GM23338 (cell line): ENCODE measurements around the gene DEFB110. TPM values are rescaled to one million over a fixed set of nuclear protein-coding genes. Genes with fewer than 3 reads are reported as not detected.

Experiments
- ATAC-seq: fragments of 200-7000 bp; cut with Tn5 transposase; 3 replicates; pipeline ENCODE4 v1.9.1; 2020
- DNase-seq: peaks from one replicate; pipeline ENCODE4 v3.0.0-alpha.2; 2015; ENCODE audit warnings: low spot score
- H2AFZ ChIP-seq: fragments of 200-600 bp; sonication (generic); 2 replicates; pipeline ENCODE4 v1.8.0; 2016; ENCODE audit warnings: antibody characterized with exemption, mild to moderate bottlenecking, moderate library complexity
- H3F3A ChIP-seq: fragments of 200-600 bp; sonication (generic); replicated peaks from 2 replicates; pipeline ENCODE4 v1.8.0; 2017; ENCODE audit warnings: antibody characterized with exemption, mixed run types, low read depth
- H3K27ac ChIP-seq: fragments of 200-600 bp; sonication (generic); 2 replicates; pipeline ENCODE4 v1.6.1; 2016; ENCODE audit warnings: low read depth
- H3K27me3 ChIP-seq: fragments of 200-600 bp; sonication (generic); 2 replicates; pipeline ENCODE4 v1.8.0; 2016; ENCODE audit warnings: mild to moderate bottlenecking, mixed run types, moderate library complexity; ENCODE audit not compliant: insufficient read depth
- H3K36me3 ChIP-seq: fragments of 200-600 bp; sonication (generic); 2 replicates; pipeline ENCODE4 v1.8.0; 2016; ENCODE audit warnings: mild to moderate bottlenecking; ENCODE audit not compliant: insufficient read depth
- H3K4me1 ChIP-seq: fragments of 200-600 bp; sonication (generic); 2 replicates; pipeline ENCODE4 v1.8.0; 2016; ENCODE audit warnings: mild to moderate bottlenecking, moderate library complexity; ENCODE audit not compliant: insufficient read depth
- H3K4me2 ChIP-seq: fragments of 200-600 bp; sonication (generic); 2 replicates; pipeline ENCODE4 v1.7.1; 2017; ENCODE audit warnings: mixed run types
- H3K4me3 ChIP-seq: fragments of 200-600 bp; sonication (generic); 2 replicates; pipeline ENCODE4 v1.6.1; 2016; ENCODE audit warnings: mixed run types
- H3K79me2 ChIP-seq: fragments of 200-600 bp; sonication (generic); replicated peaks from 2 replicates; pipeline ENCODE4 v1.8.0; 2017; ENCODE audit warnings: mild to moderate bottlenecking; ENCODE audit not compliant: insufficient read depth
- H3K9me2 ChIP-seq: fragments of 200-600 bp; sonication (generic); 2 replicates; pipeline ENCODE4 v1.8.0; 2017; ENCODE audit not compliant: insufficient read depth
- H4K20me1 ChIP-seq: fragments of 200-600 bp; sonication (generic); replicated peaks from 2 replicates; pipeline ENCODE4 v1.8.0; 2017; ENCODE audit warnings: mild to moderate bottlenecking; ENCODE audit not compliant: insufficient read depth
- H3K27ac Mint-ChIP-seq: 2 replicates; pipeline ENCODE4 v1.8.0; 2020; ENCODE audit warnings: inconsistent platforms, mild to moderate bottlenecking, moderate library complexity, mixed read lengths
- H3K27me3 Mint-ChIP-seq: 3 replicates; pipeline ENCODE4 v1.8.0; 2022; ENCODE audit warnings: low read depth, mild to moderate bottlenecking, moderate library complexity, mixed read lengths, inconsistent platforms; ENCODE audit not compliant: insufficient read depth, poor library complexity
- H3K36me3 Mint-ChIP-seq: 3 replicates; pipeline ENCODE4 v1.8.0; 2021; ENCODE audit warnings: low read depth, mild to moderate bottlenecking, inconsistent platforms, moderate library complexity, mixed read lengths
- H3K4me1 Mint-ChIP-seq: 3 replicates; pipeline ENCODE4 v1.8.0; 2020; ENCODE audit warnings: mild to moderate bottlenecking, inconsistent platforms, mixed read lengths
- H3K4me3 Mint-ChIP-seq: 3 replicates; pipeline ENCODE4 v1.8.0; 2021; ENCODE audit warnings: moderate library complexity, mild to moderate bottlenecking, inconsistent platforms, mixed read lengths
- H3K9me3 Mint-ChIP-seq: 3 replicates; pipeline ENCODE4 v1.8.0; 2020; ENCODE audit warnings: moderate library complexity, mild to moderate bottlenecking, inconsistent platforms, mixed read lengths
- CREB1 ChIP-seq: fragments of 250-450 bp; sonication (Bioruptor Pico); IDR thresholded peaks from 2 replicates; pipeline ENCODE4 v1.5.0; 2020; ENCODE audit warnings: low read depth, mild to moderate bottlenecking, moderate library complexity
- EZH2 ChIP-seq: fragments of 200-600 bp; sonication (generic); IDR thresholded peaks from one replicate; pipeline ENCODE4 v1.8.0; 2017; ENCODE audit warnings: antibody characterized with exemption, mild to moderate bottlenecking, low read depth; ENCODE audit not compliant: unreplicated experiment
- EZH2phosphoT487 ChIP-seq: fragments of 200-600 bp; sonication (generic); IDR thresholded peaks from one replicate; pipeline ENCODE4 v1.8.1; 2018; ENCODE audit warnings: antibody characterized with exemption; ENCODE audit not compliant: unreplicated experiment
- JUNB ChIP-seq: IDR thresholded peaks from one replicate; pipeline ENCODE4 v1.6.1; 2016; ENCODE audit warnings: antibody characterized with exemption; ENCODE audit not compliant: unreplicated experiment
- NANOG ChIP-seq: IDR thresholded peaks from 2 replicates; pipeline ENCODE4 v1.6.1; 2016; ENCODE audit warnings: antibody characterized with exemption, borderline replicate concordance
- POLR2AphosphoS5 ChIP-seq: IDR thresholded peaks from 2 replicates; pipeline ENCODE4 v1.6.1; 2016; ENCODE audit warnings: antibody characterized with exemption, low read depth
- ZNF114 ChIP-seq: fragments of 250-450 bp; sonication (Bioruptor Pico); IDR thresholded peaks from 2 replicates; pipeline ENCODE4 v1.5.0; 2020; ENCODE audit warnings: mild to moderate bottlenecking, moderate library complexity
- ZNF331 ChIP-seq: fragments of 250-450 bp; sonication (Bioruptor Pico); IDR thresholded peaks from 2 replicates; pipeline ENCODE4 v1.5.0; 2020; ENCODE audit warnings: low read depth, mild to moderate bottlenecking, moderate library complexity
- polyA plus RNA-seq: library from polyadenylated mRNA; unstranded; fragments of >200 nt; fragmentation: Nextera tagmentation; extraction: Ambion mirVana; gene quantifications from 2 replicates; pipeline ENCODE4 v1.2.1, GENCODE V29; 2016
- total RNA-seq: library from RNA; depleted of rRNA; stranded (reverse); fragments of >200 nt; shearing (Covaris generic); gene quantifications from 2 replicates; pipeline ENCODE4 v1.2.3, GENCODE V29; 2014
- TF ChIP-seq, protein P1 (sequence below): fragments of 250-450 bp; sonication (Bioruptor Pico); IDR thresholded peaks from 2 replicates; pipeline ENCODE4 v1.5.0; 2020; ENCODE audit warnings: mild to moderate bottlenecking, moderate library complexity
- TF ChIP-seq, protein P2 (sequence below): IDR thresholded peaks from 2 replicates; pipeline ENCODE4 v1.6.1; 2016; ENCODE audit warnings: antibody characterized with exemption
- TF ChIP-seq, protein P3 (sequence below): IDR thresholded peaks from one replicate; pipeline ENCODE4 v1.6.1; 2018; ENCODE audit warnings: antibody characterized with exemption; ENCODE audit not compliant: unreplicated experiment

DEFB110 gene
- total and polyA plus RNA-seq, 2 experiments from 2014 or later, result not detected

DNA sequence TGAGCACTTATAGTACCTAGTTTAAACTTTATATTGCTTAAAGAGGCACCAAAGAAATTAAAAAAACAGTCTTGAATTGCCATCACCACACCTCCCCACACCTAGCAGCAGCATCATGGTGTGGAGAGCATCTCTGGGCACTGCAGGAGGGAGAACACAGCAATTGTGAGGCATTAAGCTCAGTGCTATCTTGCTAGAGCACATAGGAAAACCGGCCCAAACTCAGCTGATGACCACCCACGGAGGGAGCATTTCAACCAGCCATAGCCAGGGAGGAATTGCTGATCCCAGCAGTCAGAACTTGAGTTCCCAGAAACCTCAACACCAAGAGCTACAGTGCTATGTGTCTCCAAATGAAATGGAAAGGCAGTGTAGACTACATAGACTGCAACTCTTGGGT lies 32.9 kb downstream of the DEFB110 start (continued):
- TF ChIP-seq, protein P1, sequence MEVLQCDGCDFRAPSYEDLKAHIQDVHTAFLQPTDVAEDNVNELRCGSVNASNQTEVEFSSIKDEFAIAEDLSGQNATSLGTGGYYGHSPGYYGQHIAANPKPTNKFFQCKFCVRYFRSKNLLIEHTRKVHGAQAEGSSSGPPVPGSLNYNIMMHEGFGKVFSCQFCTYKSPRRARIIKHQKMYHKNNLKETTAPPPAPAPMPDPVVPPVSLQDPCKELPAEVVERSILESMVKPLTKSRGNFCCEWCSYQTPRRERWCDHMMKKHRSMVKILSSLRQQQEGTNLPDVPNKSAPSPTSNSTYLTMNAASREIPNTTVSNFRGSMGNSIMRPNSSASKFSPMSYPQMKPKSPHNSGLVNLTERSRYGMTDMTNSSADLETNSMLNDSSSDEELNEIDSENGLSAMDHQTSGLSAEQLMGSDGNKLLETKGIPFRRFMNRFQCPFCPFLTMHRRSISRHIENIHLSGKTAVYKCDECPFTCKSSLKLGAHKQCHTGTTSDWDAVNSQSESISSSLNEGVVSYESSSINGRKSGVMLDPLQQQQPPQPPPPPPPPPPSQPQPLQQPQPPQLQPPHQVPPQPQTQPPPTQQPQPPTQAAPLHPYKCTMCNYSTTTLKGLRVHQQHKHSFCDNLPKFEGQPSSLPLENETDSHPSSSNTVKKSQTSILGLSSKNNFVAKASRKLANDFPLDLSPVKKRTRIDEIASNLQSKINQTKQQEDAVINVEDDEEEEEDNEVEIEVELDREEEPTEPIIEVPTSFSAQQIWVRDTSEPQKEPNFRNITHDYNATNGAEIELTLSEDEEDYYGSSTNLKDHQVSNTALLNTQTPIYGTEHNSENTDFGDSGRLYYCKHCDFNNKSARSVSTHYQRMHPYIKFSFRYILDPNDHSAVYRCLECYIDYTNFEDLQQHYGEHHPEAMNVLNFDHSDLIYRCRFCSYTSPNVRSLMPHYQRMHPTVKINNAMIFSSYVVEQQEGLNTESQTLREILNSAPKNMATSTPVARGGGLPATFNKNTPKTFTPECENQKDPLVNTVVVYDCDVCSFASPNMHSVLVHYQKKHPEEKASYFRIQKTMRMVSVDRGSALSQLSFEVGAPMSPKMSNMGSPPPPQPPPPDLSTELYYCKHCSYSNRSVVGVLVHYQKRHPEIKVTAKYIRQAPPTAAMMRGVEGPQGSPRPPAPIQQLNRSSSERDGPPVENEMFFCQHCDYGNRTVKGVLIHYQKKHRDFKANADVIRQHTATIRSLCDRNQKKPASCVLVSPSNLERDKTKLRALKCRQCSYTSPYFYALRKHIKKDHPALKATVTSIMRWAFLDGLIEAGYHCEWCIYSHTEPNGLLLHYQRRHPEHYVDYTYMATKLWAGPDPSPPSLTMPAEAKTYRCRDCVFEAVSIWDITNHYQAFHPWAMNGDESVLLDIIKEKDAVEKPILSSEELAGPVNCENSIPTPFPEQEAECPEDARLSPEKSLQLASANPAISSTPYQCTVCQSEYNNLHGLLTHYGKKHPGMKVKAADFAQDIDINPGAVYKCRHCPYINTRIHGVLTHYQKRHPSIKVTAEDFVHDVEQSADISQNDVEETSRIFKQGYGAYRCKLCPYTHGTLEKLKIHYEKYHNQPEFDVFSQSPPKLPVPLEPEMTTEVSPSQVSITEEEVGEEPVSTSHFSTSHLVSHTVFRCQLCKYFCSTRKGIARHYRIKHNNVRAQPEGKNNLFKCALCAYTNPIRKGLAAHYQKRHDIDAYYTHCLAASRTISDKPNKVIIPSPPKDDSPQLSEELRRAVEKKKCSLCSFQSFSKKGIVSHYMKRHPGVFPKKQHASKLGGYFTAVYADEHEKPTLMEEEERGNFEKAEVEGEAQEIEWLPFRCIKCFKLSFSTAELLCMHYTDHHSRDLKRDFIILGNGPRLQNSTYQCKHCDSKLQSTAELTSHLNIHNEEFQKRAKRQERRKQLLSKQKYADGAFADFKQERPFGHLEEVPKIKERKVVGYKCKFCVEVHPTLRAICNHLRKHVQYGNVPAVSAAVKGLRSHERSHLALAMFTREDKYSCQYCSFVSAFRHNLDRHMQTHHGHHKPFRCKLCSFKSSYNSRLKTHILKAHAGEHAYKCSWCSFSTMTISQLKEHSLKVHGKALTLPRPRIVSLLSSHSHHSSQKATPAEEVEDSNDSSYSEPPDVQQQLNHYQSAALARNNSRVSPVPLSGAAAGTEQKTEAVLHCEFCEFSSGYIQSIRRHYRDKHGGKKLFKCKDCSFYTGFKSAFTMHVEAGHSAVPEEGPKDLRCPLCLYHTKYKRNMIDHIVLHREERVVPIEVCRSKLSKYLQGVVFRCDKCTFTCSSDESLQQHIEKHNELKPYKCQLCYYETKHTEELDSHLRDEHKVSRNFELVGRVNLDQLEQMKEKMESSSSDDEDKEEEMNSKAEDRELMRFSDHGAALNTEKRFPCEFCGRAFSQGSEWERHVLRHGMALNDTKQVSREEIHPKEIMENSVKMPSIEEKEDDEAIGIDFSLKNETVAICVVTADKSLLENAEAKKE (CRISPR knock-in tag), result no peak
- no peak for TF ChIP-seq ZNF331
- TF ChIP-seq POLR2AphosphoS5, result no peak
- no peak for TF ChIP-seq NANOG
- no peak for TF ChIP-seq ZNF114
- no peak for TF ChIP-seq CREB1 (CRISPR knock-in tag)

DNA sequence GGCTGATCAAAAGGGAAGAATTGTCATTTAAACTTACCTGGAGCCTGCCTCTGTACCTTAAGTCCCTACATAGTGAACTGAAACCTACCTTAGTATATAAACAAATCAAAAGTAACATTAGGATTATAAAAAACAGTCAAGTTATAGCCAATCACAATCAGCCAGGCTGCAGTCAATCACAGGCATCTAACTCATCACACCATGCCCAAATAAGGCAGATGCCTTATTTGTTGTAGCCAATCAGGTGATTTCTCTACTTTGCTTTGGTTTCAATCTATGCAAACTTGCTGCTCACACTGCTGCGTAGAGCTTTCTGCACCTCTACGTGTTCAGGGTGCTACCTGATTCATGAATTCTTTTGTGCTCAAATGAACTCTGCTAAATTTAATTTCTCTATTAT lies 34.0 kb downstream of the DEFB110 start:
- Histone ChIP-seq H3K4me1 (peaks cover 3% of the 10 kb centered on the region; the same call in 1 of the 2 replicates), H3K4me2 (no peak overlapping the region), H3F3A (no peaks in the 10 kb centered on the region), H3K27ac (no peak overlapping the region), H3K9me2 (0 out of 2 replicates have a peak, but pooled peaks cover 5% of the 10 kb centered on the region), H3K79me2 (no peaks in the 10 kb centered on the region), H3K4me3 (no peak overlapping the region), H3K36me3 (no peaks in the 10 kb centered on the region), H4K20me1 (no peaks in the 10 kb centered on the region), H3K27me3 (no peaks in the 10 kb centered on the region), H2AFZ (no peak overlapping the region; the same call in 1 of the 2 replicates)
- Mint-ChIP-seq H3K9me3 (0 out of 3 replicates have a peak, but pooled peaks cover 2% of the 10 kb centered on the region), H3K4me3 (no peak overlapping the region), H3K27ac (no peak overlapping the region), H3K36me3 (no peaks in the 10 kb centered on the region), H3K27me3 (no peaks in the 10 kb centered on the region), H3K4me1 (peaks cover 3% of the 10 kb centered on the region; the same call in 1 of the 3 replicates)
- DNase-seq, result no peak
- ATAC-seq, result no peak; the same call in 2 of the 3 replicates
- TF ChIP-seq EZH2phosphoT487 (no peak), JUNB (no peak), CREB1 (CRISPR knock-in tag) (no peak), EZH2 (no peak), ZNF114 (no peak), NANOG (no peak)
- TF ChIP-seq, protein P2, sequence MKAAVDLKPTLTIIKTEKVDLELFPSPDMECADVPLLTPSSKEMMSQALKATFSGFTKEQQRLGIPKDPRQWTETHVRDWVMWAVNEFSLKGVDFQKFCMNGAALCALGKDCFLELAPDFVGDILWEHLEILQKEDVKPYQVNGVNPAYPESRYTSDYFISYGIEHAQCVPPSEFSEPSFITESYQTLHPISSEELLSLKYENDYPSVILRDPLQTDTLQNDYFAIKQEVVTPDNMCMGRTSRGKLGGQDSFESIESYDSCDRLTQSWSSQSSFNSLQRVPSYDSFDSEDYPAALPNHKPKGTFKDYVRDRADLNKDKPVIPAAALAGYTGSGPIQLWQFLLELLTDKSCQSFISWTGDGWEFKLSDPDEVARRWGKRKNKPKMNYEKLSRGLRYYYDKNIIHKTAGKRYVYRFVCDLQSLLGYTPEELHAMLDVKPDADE, result no peak
- TF ChIP-seq, protein P3, sequence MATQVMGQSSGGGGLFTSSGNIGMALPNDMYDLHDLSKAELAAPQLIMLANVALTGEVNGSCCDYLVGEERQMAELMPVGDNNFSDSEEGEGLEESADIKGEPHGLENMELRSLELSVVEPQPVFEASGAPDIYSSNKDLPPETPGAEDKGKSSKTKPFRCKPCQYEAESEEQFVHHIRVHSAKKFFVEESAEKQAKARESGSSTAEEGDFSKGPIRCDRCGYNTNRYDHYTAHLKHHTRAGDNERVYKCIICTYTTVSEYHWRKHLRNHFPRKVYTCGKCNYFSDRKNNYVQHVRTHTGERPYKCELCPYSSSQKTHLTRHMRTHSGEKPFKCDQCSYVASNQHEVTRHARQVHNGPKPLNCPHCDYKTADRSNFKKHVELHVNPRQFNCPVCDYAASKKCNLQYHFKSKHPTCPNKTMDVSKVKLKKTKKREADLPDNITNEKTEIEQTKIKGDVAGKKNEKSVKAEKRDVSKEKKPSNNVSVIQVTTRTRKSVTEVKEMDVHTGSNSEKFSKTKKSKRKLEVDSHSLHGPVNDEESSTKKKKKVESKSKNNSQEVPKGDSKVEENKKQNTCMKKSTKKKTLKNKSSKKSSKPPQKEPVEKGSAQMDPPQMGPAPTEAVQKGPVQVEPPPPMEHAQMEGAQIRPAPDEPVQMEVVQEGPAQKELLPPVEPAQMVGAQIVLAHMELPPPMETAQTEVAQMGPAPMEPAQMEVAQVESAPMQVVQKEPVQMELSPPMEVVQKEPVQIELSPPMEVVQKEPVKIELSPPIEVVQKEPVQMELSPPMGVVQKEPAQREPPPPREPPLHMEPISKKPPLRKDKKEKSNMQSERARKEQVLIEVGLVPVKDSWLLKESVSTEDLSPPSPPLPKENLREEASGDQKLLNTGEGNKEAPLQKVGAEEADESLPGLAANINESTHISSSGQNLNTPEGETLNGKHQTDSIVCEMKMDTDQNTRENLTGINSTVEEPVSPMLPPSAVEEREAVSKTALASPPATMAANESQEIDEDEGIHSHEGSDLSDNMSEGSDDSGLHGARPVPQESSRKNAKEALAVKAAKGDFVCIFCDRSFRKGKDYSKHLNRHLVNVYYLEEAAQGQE, result no peak
